ENCODE data around the gene DNMT3L. TPM values are rescaled to one million over a fixed set of nuclear protein-coding genes. Genes with fewer than 3 reads are reported as not detected.

DNMT3L gene
- polyA plus RNA-seq, 1 of the 3 experiments (the other 2 are of a cell fraction), result not detected

DNA sequence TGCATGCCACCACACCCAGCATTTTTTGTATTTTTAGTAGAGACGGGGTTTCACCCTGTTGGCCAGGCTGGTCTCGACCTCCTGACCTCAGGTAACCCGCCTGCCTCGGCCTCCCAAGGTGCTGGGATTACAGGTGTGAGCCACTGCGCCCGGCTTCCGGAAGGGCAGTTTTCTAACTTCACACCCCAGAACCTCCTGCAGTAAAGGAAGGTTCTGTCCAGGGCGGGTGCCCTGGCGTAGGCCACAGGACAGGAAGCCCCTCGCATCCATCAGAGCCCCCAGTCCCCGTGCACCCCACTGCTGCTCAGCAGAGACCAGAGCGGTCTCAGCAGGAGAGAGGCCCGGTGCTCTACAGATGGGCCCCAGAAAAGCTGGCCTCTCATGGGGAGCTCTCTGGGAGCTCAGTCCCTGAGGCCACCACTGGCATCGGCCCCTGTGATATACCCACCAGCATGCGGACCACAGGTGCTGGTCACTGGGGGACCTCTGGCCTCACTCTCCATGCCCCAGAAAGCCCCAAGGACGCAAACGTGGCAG lies 4.1 kb upstream of the DNMT3L start:
- no peak for TF ChIP-seq JUND (IDR thresholded peaks at IDR 0.05)
- TF ChIP-seq ELF1 (IDR thresholded peaks at IDR 0.05), result no peak
- TF ChIP-seq IRF3 (IDR thresholded peaks at IDR 0.05; ENCODE audit: low read depth, low read length), result no peak
- no peak for TF ChIP-seq RCOR1 (IDR thresholded peaks at IDR 0.05; ENCODE audit: low read length)
- no peak for TF ChIP-seq MAX (IDR thresholded peaks at IDR 0.05; ENCODE audit: low read depth)
- TF ChIP-seq SIN3A (IDR thresholded peaks at IDR 0.05; ENCODE audit: borderline replicate concordance, low read depth, low read length), result no peak
- no peak for TF ChIP-seq GATA2 (CRISPR knock-in tag; IDR thresholded peaks at IDR 0.05)
- TF ChIP-seq CHD2 (IDR thresholded peaks at IDR 0.05; ENCODE audit: low read length, partially characterized antibody), result no peak
- TF ChIP-seq NFIC (IDR thresholded peaks at IDR 0.05; ENCODE audit: borderline replicate concordance), result no peak
- no peak for TF ChIP-seq EP300 (IDR thresholded peaks at IDR 0.05; ENCODE audit: borderline replicate concordance in 1 of 2, low read depth in 1 of 2, low read length in 1 of 2)
- TF ChIP-seq RFX5 (IDR thresholded peaks at IDR 0.05; ENCODE audit: low read length), result no peak
- TF ChIP-seq YY1 (IDR thresholded peaks at IDR 0.05; ENCODE audit: low read depth), result no peak
- Histone ChIP-seq H3K4me2 (no peak overlapping the region), H4K20me1 (ENCODE audit: insufficient read depth) (no peaks in the 10 kb centered on the region), H3F3A (replicated peaks; ENCODE audit: insufficient read depth) (no peaks in the 10 kb centered on the region), H3K9me3 (no peaks in the 10 kb centered on the region), H3K79me2 (ENCODE audit: insufficient read depth) (no peaks in the 10 kb centered on the region), H2AFZ (ENCODE audit: low read depth) (no peak overlapping the region), H3K27ac (ENCODE audit: low read depth in 2 of 2, low read length in 1 of 2) (no peak overlapping the region), H3K9me2 (no peaks in the 10 kb centered on the region), H3K36me3 (replicated peaks in 1 of 2; ENCODE audit: control insufficient read depth in 1 of 2, insufficient read depth in 2 of 2, low read length in 1 of 2) (no peaks in the 10 kb centered on the region), H3K4me1 (ENCODE audit: control insufficient read depth in 1 of 2, insufficient read depth in 2 of 2, low read depth in 1 of 2, low read length in 1 of 2) (no peaks in the 10 kb centered on the region), H3K27me3 (ENCODE audit: insufficient read depth) (no peaks in the 10 kb centered on the region), H3K9ac (no peak overlapping the region), H3K4me3 (ENCODE audit: low read depth in 2 of 2, low read length in 1 of 2) (no peak overlapping the region)
- no peak for DNase-seq
- ChIA-PET POLR2A (no interaction called here), CTCF (no interaction called here)
- 78% methylated on average over 11 of the region's 17 CpGs for WGBS (ENCODE audit: low lambda C conversion rate)

- CTCF ChIA-PET, result no interaction called here
- Histone ChIP-seq H3K36me3 (replicated peaks in 1 of 2; ENCODE audit: control insufficient read depth in 1 of 2, insufficient read depth in 2 of 2, low read length in 1 of 2) (no peaks in the 10 kb centered on the region), H3K9me2 (no peaks in the 10 kb centered on the region), H3K27me3 (ENCODE audit: insufficient read depth) (no peaks in the 10 kb centered on the region), H3K9me3 (no peaks in the 10 kb centered on the region), H3K79me2 (ENCODE audit: insufficient read depth) (no peaks in the 10 kb centered on the region), H2AFZ (ENCODE audit: low read depth) (no peak overlapping the region), H3K9ac (no peak overlapping the region), H4K20me1 (ENCODE audit: insufficient read depth) (no peaks in the 10 kb centered on the region), H3K4me1 (ENCODE audit: control insufficient read depth in 1 of 2, insufficient read depth in 2 of 2, low read depth in 1 of 2, low read length in 1 of 2) (no peaks in the 10 kb centered on the region), H3K4me3 (ENCODE audit: low read depth in 2 of 2, low read length in 1 of 2) (no peak overlapping the region), H3K27ac (ENCODE audit: low read depth in 2 of 2, low read length in 1 of 2) (no peak overlapping the region), H3K4me2 (no peak overlapping the region), H3F3A (replicated peaks; ENCODE audit: insufficient read depth) (no peaks in the 10 kb centered on the region)
- DNase-seq, result no peak
- 89% methylated on average over 4 of the region's 4 CpGs for WGBS (ENCODE audit: low lambda C conversion rate)
- POLR2A ChIA-PET, result interaction anchor here (0.6 kb wide), 1 partner anchor 14 kb away, joined by 4 read pairs; no protein-coding TSS in a partner anchor
- TF ChIP-seq, protein P1, sequence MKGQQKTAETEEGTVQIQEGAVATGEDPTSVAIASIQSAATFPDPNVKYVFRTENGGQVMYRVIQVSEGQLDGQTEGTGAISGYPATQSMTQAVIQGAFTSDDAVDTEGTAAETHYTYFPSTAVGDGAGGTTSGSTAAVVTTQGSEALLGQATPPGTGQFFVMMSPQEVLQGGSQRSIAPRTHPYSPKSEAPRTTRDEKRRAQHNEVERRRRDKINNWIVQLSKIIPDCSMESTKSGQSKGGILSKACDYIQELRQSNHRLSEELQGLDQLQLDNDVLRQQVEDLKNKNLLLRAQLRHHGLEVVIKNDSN (IDR thresholded peaks at IDR 0.05; ENCODE audit: borderline replicate concordance, low read depth), result no peak
- TF ChIP-seq SMC3 (IDR thresholded peaks at IDR 0.05; ENCODE audit: low read depth, low read length) (no peak), RFX5 (IDR thresholded peaks at IDR 0.05; ENCODE audit: low read length) (no peak), MEF2A (IDR thresholded peaks at IDR 0.05; ENCODE audit: borderline replicate concordance, low read depth) (no peak), POLR2AphosphoS5 (IDR thresholded peaks at IDR 0.05; ENCODE audit: low read depth, low read length) (no peak), TAF1 (IDR thresholded peaks at IDR 0.05; ENCODE audit: borderline replicate concordance, low read depth, low read length) (no peak), RXRA (IDR thresholded peaks at IDR 0.05; ENCODE audit: borderline replicate concordance, low read depth) (no peak), FOXM1 (IDR thresholded peaks at IDR 0.05; ENCODE audit: low read depth) (no peak), GABPA (IDR thresholded peaks at IDR 0.05; ENCODE audit: low read depth) (no peak), FOSL2 (IDR thresholded peaks at IDR 0.05; ENCODE audit: borderline replicate concordance, low read depth) (no peak), MAX (IDR thresholded peaks at IDR 0.05; ENCODE audit: low read depth) (no peak)
Observed at GRCh38 chr21:44263768-44264167, 2.1 kb upstream of the DNMT3L start.

Measured in SK-N-SH (cell line).